Stimulated activated CD8-positive, alpha-beta memory T cell treated with anti-CD3 and anti-CD28 coated beads, Interleukin-2, amount 100 ng/mL, for 1 hour (primary cell): ENCODE measurements around the gene IRF3.

ENCODE experiments used
- DNase-seq, 2 donors: peaks; one replicate each; pipeline ENCODE4 v3.0.0-alpha.2; 2020; ENCODE audit warnings: low read depth in 2 of 2

IRF3 gene

GRCh38 chr19:49687566-49688316 is 22.1 kb upstream of the IRF3 start:
- DNase-seq: no peak

GRCh38 chr19:49687150-49687549 is 21.5 kb upstream of the IRF3 start:
- no peak for DNase-seq

GRCh38 chr19:49686503-49687088 is 20.9 kb upstream of the IRF3 start:
- DNase-seq: no peak

GRCh38 chr19:49685845-49686332 is 20.2 kb upstream of the IRF3 start:
- no peak for DNase-seq

- no peak for DNase-seq
Measured at GRCh38 chr19:49684983-49685553, 19.4 kb upstream of the IRF3 start.

- DNase-seq: no peak
Measured at GRCh38 chr19:49684251-49684982, 18.8 kb upstream of the IRF3 start.

- DNase-seq: no peak
Measured at GRCh38 chr19:49683814-49684250, 18.2 kb upstream of the IRF3 start.

- DNase-seq: no peak
Measured at GRCh38 chr19:49682274-49682673, 16.6 kb upstream of the IRF3 start.

- DNase-seq: no peak
Measured at GRCh38 chr19:49681830-49682229, 16.2 kb upstream of the IRF3 start.

- peak; percentile 91 to 92 for DNase-seq
Measured at GRCh38 chr19:49680421-49681351, 15.0 kb upstream of the IRF3 start.

GRCh38 chr19:49679771-49680413 is 14.2 kb upstream of the IRF3 start:
- DNase-seq: no peak

- DNase-seq: no peak
Measured at GRCh38 chr19:49678985-49679770, 13.5 kb upstream of the IRF3 start.

GRCh38 chr19:49677901-49678674 is 12.4 kb upstream of the IRF3 start:
- DNase-seq: peak; percentile 43 to 76

GRCh38 chr19:49677231-49677900 is 11.7 kb upstream of the IRF3 start, which contains the start of gene PRMT1:
Gene PRMT1 (plus strand): TSS chr19:49677271. CDS start chr19:49677281, 10 bp downstream.
- DNase-seq: no peak

- peak; percentile 95 to 96 for DNase-seq
Measured at GRCh38 chr19:49676784-49677230, 11.2 kb upstream of the IRF3 start.

GRCh38 chr19:49676136-49676783 is 10.6 kb upstream of the IRF3 start:
- no peak for DNase-seq

- DNase-seq: peak; percentile 36 to 65
Measured at GRCh38 chr19:49672131-49672919, 6.7 kb upstream of the IRF3 start.
